ENCODE measurements around the gene TNFSF13. TPM values are rescaled to one million over a fixed set of nuclear protein-coding genes. Genes with fewer than 3 reads are reported as not detected.

The TNFSF13 gene
- polyA plus RNA-seq, 2 of the 4 experiments (the other 2 are of a cell fraction) = 0.61 to 1.0 TPM

DNA sequence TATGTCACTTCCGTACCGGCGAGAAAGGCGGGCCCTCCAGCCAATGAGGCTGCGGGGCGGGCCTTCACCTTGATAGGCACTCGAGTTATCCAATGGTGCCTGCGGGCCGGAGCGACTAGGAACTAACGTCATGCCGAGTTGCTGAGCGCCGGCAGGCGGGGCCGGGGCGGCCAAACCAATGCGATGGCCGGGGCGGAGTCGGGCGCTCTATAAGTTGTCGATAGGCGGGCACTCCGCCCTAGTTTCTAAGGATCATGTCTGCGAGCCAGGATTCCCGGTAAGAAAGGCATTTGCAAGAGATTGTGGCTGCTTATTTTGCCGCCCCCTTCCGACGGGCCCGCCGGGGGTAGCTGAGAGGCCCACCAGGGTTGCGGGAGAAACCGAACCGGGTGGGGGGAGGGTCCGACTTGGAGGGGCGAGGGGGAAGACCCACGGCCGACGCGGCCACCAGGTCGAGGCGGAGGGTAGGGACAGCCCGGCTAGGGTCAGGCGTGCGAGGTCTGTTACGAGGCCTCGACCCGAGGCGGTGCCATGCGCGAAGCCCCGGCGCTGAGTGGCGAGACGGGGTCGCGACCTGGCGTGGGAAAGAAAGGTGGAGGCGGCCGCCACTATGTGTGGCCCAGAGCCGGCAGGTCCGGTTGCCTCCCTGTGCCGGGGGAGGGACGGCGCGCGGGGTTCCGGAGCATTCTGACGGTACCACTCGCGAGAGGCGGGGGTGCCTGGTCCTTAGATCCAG lies 14.2 kb downstream of the TNFSF13 start (continued):
- no peak for TF ChIP-seq EHMT2 (IDR thresholded peaks at IDR 0.05; ENCODE audit: low read depth)
- no peak; a peak in 1 of 5 replicates for TF ChIP-seq EP300 (IDR thresholded peaks at IDR 0.05)
- no peak for TF ChIP-seq ZC3H11A (IDR thresholded peaks at IDR 0.05)
- TF ChIP-seq TFCP2L1 (CRISPR knock-in tag; IDR thresholded peaks at IDR 0.05) = peak; percentile 98
- TF ChIP-seq RFX5 (IDR thresholded peaks at IDR 0.05) = no peak; the same call in 1 of the 2 replicates
- TF ChIP-seq EHF (CRISPR knock-in tag; IDR thresholded peaks at IDR 0.05) = no peak; the same call in 1 of the 2 replicates
- TF ChIP-seq NPAS2 (CRISPR knock-in tag; IDR thresholded peaks at IDR 0.05; ENCODE audit: borderline replicate concordance) = no peak

DNA sequence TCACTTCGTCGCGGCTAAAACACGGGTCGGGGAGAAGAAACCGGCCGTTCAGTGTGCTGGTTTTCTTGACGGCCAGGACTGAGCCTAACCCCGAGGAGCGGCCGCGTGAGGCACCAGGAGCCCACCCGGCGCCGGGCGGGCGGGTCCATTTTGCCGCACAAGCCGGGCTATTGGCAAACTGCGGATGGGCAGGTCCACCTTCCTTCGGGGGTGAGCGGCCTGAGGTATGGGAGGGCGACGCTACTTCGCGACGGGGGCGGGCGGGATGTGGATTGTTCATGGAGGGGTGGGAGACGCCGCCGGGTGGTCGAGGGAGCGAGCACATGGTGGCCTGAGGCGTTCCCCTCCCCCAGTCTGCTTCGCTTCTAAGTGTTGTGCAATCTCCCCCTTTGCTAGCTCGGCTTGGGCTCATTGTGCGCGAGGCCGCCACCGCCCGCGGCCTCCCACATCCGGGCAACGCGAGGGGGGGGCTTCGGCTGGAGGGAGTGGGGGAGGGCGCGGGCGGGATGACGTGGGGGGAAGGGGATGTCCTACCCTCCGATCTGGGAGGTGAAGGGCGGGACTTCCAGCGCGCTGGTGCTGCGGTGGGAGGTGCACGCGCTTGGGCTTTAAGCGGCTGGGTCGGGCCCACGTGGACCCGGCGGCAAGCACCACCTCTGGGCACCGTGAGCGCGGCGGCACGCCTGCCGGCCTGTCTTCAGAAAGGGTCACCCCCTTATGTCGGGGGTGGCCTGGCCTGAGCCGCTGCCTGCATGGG lies 15.0 kb downstream of the TNFSF13 start:
- CTCF ChIA-PET = interaction anchor here (0.7 to 4.6 kb wide), 10 partner anchors 7 to 528 kb away, joined by 3 to 30 read pairs (median 8); partner anchors contain the start of genes FXR2, MPDU1, SENP3 and SOX15
- WGBS (ENCODE audit: missing lambda C conversion rate) = 3% methylated on average over 45 of the region's 71 CpGs
- FAIRE-seq = no peak
- no peak; the same call in 1 of the 2 replicates for TF ChIP-seq GATA3 (IDR thresholded peaks at IDR 0.05; ENCODE audit: borderline replicate concordance)
- TF ChIP-seq JUNB (IDR thresholded peaks at IDR 0.05) = no peak
- peak; percentile 26; the same call in 1 of the 2 replicates for TF ChIP-seq RARB (CRISPR knock-in tag; IDR thresholded peaks at IDR 0.05)
- no peak for TF ChIP-seq HOXB5 (CRISPR knock-in tag; IDR thresholded peaks at IDR 0.05)
- TF ChIP-seq HEYL (CRISPR knock-in tag; IDR thresholded peaks at IDR 0.05) = no peak
- peak in 1 of 2 experiments; percentile 36; a peak in 1 of 5 replicates for TF ChIP-seq EP300 (IDR thresholded peaks at IDR 0.05)
- TF ChIP-seq FOXS1 (CRISPR knock-in tag; IDR thresholded peaks at IDR 0.05) = no peak
- no peak for TF ChIP-seq NFE2L2 (conservative IDR thresholded peaks at IDR 0.05; ENCODE audit: low read length)
- TF ChIP-seq RCOR1 (IDR thresholded peaks at IDR 0.05; ENCODE audit: low read depth, low read length) = no peak
- 0 out of 2 replicates have a peak, but pooled peaks have one; percentile 7 for TF ChIP-seq EHF (CRISPR knock-in tag; IDR thresholded peaks at IDR 0.05)
- peak; percentile 82; the same call in 1 of the 2 replicates for TF ChIP-seq TFCP2L1 (CRISPR knock-in tag; IDR thresholded peaks at IDR 0.05)
- TF ChIP-seq CEBPB (IDR thresholded peaks at IDR 0.05) = peak; percentile 94 to 98
- TF ChIP-seq, protein P1, sequence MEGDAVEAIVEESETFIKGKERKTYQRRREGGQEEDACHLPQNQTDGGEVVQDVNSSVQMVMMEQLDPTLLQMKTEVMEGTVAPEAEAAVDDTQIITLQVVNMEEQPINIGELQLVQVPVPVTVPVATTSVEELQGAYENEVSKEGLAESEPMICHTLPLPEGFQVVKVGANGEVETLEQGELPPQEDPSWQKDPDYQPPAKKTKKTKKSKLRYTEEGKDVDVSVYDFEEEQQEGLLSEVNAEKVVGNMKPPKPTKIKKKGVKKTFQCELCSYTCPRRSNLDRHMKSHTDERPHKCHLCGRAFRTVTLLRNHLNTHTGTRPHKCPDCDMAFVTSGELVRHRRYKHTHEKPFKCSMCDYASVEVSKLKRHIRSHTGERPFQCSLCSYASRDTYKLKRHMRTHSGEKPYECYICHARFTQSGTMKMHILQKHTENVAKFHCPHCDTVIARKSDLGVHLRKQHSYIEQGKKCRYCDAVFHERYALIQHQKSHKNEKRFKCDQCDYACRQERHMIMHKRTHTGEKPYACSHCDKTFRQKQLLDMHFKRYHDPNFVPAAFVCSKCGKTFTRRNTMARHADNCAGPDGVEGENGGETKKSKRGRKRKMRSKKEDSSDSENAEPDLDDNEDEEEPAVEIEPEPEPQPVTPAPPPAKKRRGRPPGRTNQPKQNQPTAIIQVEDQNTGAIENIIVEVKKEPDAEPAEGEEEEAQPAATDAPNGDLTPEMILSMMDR (IDR thresholded peaks at IDR 0.05) = no peak
- TF ChIP-seq BHLHE40 (IDR thresholded peaks at IDR 0.05; ENCODE audit: low read depth, low read length) = no peak
- peak; percentile 97 for TF ChIP-seq POLR2AphosphoS2 (conservative IDR thresholded peaks at IDR 0.05; ENCODE audit: low read length)
- TF ChIP-seq CHD2 (IDR thresholded peaks at IDR 0.05; ENCODE audit: low read length, partially characterized antibody) = peak; percentile 64
- TF ChIP-seq KDM1A (IDR thresholded peaks at IDR 0.05; ENCODE audit: low read depth) = no peak
- TF ChIP-seq, protein P2, sequence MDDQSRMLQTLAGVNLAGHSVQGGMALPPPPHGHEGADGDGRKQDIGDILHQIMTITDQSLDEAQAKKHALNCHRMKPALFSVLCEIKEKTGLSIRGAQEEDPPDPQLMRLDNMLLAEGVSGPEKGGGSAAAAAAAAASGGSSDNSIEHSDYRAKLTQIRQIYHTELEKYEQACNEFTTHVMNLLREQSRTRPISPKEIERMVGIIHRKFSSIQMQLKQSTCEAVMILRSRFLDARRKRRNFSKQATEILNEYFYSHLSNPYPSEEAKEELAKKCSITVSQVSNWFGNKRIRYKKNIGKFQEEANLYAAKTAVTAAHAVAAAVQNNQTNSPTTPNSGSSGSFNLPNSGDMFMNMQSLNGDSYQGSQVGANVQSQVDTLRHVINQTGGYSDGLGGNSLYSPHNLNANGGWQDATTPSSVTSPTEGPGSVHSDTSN (IDR thresholded peaks at IDR 0.05) = no peak
- TF ChIP-seq, protein P3, sequence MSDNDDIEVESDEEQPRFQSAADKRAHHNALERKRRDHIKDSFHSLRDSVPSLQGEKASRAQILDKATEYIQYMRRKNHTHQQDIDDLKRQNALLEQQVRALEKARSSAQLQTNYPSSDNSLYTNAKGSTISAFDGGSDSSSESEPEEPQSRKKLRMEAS (IDR thresholded peaks at IDR 0.05) = peak; percentile 98
- no peak for TF ChIP-seq POLR2A (IDR thresholded peaks at IDR 0.05; ENCODE audit: low read length)
- TF ChIP-seq, protein P4, sequence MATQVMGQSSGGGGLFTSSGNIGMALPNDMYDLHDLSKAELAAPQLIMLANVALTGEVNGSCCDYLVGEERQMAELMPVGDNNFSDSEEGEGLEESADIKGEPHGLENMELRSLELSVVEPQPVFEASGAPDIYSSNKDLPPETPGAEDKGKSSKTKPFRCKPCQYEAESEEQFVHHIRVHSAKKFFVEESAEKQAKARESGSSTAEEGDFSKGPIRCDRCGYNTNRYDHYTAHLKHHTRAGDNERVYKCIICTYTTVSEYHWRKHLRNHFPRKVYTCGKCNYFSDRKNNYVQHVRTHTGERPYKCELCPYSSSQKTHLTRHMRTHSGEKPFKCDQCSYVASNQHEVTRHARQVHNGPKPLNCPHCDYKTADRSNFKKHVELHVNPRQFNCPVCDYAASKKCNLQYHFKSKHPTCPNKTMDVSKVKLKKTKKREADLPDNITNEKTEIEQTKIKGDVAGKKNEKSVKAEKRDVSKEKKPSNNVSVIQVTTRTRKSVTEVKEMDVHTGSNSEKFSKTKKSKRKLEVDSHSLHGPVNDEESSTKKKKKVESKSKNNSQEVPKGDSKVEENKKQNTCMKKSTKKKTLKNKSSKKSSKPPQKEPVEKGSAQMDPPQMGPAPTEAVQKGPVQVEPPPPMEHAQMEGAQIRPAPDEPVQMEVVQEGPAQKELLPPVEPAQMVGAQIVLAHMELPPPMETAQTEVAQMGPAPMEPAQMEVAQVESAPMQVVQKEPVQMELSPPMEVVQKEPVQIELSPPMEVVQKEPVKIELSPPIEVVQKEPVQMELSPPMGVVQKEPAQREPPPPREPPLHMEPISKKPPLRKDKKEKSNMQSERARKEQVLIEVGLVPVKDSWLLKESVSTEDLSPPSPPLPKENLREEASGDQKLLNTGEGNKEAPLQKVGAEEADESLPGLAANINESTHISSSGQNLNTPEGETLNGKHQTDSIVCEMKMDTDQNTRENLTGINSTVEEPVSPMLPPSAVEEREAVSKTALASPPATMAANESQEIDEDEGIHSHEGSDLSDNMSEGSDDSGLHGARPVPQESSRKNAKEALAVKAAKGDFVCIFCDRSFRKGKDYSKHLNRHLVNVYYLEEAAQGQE (IDR thresholded peaks at IDR 0.05) = peak; percentile 6; the same call in 1 of the 2 replicates
- TF ChIP-seq, protein P5, sequence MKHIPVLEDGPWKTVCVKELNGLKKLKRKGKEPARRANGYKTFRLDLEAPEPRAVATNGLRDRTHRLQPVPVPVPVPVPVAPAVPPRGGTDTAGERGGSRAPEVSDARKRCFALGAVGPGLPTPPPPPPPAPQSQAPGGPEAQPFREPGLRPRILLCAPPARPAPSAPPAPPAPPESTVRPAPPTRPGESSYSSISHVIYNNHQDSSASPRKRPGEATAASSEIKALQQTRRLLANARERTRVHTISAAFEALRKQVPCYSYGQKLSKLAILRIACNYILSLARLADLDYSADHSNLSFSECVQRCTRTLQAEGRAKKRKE (CRISPR knock-in tag; IDR thresholded peaks at IDR 0.05; ENCODE audit: low read depth) = no peak
- no peak for TF ChIP-seq EHMT2 (IDR thresholded peaks at IDR 0.05; ENCODE audit: low read depth)
- TF ChIP-seq, protein P6, sequence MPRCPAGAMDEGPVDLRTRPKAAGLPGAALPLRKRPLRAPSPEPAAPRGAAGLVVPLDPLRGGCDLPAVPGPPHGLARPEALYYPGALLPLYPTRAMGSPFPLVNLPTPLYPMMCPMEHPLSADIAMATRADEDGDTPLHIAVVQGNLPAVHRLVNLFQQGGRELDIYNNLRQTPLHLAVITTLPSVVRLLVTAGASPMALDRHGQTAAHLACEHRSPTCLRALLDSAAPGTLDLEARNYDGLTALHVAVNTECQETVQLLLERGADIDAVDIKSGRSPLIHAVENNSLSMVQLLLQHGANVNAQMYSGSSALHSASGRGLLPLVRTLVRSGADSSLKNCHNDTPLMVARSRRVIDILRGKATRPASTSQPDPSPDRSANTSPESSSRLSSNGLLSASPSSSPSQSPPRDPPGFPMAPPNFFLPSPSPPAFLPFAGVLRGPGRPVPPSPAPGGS (IDR thresholded peaks at IDR 0.05) = no peak
- TF ChIP-seq ZNF302 (CRISPR knock-in tag; IDR thresholded peaks at IDR 0.05) = no peak

More for the DNA sequence above, 15.0 kb downstream of the TNFSF13 start:
- H3K4me1 ChIP-seq = peaks cover 48% of the 10 kb centered on the region
- peak overlapping the region; percentile 90 for H3K4me2 ChIP-seq
- POLR2A ChIA-PET = interaction anchor here (0.9 to 5.0 kb wide), 7 partner anchors 10 to 114 kb away, joined by 3 to 34 read pairs (median 6); partner anchors contain the start of genes MPDU1, POLR2A, SAT2 and SOX15
- peak overlapping the region; percentile 96 for H3K4me3 ChIP-seq
- no peaks in the 10 kb centered on the region for H3K9me3 ChIP-seq
- DNase-seq (ENCODE audit: low read depth in 1 of 2, low spot score in 1 of 2) = peak; percentile 91 to 92
- H3K27ac ChIP-seq = peak overlapping the region; percentile 96 to 97
- ATAC-seq = peak; percentile 41 to 54
